NCI-H2029 treated with DMSO at 0.1 percent for 48 hours (cell line): ENCODE data around the gene C14orf93.

Source experiments
- DNase-seq: peaks from one replicate; lab custom pipeline; 2025; lab: John Stamatoyannopoulos, UW

C14orf93 gene

DNA sequence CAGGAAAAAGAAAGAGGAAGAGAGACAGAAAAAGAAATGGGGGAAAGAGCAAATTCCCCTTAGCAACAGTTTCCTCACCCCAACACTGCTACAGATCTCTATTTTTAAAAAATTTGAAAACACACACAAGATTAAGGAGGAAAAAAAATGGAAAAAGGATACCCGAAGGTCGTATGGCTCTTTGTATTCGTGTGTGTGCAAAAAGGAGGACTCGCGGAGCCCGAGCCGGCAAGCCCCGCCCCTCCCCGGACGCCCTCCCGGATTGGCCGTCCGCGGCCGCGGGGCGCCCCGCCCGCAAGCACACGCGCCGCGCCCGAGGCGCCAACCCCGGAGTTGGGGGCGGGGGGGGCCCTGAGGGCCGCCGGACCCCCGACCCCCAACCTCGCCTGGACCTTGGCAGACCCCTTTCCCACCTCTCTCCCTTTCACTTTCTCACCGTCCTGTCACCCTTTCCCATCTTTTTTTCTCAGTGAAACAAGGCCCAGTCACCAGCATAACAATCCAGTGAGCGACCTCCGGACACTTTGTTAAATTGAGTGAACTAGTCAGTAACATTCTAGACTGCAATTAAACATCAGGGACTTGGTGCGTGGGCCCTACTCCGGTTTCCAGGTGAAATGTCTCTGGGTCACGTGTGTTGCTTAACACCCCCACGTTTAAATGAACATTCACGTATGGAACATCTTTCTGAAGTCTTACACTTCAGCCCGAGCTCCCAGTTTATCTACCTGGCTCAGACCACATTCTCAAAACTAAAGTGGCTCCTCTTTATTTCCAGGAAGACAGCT lies at the start of gene C14orf93:
C14orf93 (minus strand) TSS at position 205 of the 788 bp plus-strand sequence. CDS start 11,120 bp downstream, outside the sequence.
- peak; percentile 99 for DNase-seq

DNA sequence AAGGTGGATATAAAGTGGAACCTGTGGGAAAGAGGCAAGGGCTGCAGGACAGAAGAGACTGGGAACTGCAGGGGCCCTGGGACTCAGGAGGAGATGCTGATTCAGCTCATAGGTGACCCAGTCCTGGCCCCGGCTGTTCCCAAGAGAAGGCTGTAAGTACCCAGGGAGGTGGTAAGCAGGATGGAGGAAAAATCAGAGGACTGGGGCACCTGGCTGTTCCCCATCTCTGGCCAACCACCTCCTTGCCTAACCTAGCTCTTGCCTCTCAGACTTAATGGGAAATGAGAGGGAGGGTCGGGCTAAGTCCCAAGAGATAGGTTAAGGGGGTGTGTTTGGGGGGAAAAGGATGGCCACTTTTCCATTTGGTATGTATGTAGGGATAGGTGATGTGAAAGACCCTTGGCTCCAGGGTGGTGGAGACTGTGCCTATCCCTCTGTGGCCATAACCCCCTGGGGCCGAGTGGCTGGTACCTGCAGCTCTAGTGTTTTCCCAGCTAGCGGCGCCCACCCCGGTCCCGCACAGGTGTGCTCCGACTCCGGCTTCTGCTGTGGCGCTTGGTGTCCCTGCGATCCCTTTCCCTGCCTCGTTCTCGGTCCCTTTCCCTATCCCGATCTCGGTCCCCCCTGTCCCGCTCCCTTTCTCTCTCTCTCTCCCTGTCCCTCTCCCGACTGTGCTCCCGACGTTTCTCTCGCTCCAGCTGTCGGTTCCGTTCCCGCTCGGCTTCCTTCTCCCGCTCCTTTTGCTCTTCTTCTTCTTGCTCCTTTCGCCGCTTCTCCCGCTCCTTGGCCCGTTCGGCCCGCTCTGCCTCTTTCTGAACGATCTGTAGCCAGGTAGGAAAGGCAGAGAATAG lies 48.9 kb upstream of the C14orf93 start:
- no peak for DNase-seq

DNA sequence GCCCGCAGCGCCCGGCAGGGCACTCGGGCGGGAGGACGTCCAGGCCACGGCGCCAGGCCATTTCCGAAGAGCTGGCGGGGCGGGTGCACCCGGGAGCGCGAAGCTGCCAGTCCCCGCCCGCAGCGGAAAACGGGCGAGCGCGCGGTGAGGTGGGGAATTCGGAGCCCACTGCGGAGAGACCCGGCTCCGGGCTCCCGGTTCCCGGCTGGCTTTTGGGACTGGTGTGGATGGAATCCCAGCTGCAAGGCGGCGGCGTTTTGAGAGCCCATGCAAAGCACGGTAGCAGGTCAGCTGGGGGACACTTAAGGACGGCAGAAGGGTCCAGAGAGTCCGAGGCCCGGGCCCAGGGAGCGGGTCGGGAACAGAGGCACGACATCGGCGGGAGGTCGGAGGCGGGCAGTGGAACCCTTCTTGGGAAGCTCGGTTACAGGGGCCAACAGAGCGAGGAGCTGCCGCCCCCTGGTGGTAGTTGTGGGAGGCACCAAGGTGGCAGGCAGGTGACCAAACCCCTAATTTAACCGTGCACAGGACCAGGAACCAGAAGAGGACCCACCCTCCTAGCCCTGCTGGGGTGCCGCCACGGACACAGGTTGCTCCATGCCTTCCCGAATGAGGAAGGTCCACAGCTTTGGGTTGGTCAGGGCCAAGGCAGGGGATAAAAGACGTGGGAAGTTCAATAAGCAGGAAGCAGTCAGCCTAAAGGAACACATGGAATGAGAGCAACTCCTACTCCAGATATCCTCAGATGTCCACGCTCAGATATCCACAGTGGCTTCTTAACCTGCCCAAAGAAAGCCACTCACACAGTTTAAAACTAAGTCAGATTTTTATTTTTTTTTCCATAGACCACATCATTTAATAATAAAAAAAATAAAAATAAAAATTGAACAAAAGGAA lies 48.1 kb upstream of the C14orf93 start:
- DNase-seq, result no peak

DNA sequence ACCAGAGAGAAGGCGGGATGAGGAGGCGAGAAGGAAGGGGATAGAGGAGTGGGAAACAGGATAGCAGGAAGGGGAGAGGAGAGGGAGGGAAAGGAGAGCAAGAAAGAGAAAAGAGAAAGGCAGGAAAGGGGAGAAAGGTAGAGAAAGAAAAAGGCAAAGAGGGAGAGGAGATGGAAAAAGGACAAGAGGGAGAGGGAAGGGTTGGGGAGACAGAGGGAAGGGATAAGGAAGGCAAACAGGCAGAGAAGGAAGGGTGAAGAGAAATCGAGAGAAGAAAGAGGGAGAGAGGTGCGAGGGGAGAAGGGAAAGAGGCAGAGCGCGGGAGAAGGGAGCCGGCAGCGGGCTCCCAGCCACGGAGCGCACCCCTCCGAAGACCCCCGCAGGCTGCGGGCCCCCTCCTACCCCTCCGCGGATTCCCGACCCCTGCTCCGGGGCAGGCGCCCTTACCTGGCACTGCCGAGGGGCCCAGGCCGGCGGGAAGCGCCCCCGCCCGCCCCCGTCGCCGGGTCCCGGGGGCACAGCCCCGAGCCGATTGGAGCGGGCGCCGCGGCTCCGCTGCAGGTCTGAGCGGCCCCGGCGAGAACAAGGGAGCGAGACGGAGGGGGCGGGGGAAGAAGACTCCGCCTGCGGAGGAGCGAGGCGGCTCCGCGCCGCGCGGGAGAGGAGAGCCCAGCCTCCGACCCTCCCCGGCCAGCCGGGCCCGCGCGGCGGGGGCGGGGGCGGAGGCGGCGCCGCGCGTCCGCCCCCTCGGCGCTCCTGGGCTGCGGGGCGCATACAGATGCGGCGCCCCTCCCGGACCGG lies 47.2 kb upstream of the C14orf93 start, which contains the start of gene CDH24:
CDH24 (minus strand) TSS at position 565 of the 801 bp plus-strand sequence. CDS start 1,787 bp downstream, outside the sequence.
- DNase-seq, result no peak

DNA sequence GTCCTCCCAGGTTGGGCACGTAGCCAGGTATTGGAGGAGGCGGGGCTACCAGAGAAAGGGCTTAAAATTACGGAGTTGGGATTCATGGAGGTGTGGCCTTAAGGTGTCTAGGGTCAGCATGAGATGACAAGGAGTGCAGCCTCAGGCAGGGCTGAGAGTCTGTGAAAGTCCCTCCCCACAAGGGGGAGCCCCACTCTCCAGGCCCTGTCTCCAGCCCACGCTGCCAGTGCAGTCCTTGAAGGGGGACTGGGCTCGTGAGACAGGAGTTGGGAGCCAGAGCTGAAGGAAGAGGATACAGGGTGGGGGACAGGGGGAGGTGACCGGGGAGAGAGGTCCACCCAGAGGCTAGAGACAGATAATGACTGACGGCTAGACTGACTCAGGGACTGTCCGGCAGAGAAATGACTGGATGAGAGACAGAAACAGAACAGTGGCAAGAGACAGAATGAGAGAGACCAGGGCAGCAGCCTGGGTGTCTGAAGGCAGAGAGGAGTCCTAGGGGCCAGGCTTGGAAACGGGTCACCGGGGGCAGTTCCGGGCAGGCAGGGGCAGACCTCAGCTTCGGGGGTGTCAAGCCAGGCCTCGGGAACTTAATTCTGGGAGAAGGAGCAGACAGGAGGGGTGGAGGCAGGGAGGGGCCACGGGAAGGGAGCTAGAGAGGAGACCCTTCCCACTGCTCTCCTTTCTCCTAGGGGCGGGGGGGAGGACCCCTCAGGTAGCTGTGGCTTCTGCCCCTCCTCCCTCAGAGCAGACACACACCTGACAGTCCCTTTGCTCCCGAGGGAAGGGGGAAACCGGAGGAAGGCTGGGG lies 46.4 kb upstream of the C14orf93 start:
- DNase-seq, result no peak

- no peak for DNase-seq
These were observed 45.7 kb upstream of the C14orf93 start for GRCh38 chr14:23055621-23056144.

DNA sequence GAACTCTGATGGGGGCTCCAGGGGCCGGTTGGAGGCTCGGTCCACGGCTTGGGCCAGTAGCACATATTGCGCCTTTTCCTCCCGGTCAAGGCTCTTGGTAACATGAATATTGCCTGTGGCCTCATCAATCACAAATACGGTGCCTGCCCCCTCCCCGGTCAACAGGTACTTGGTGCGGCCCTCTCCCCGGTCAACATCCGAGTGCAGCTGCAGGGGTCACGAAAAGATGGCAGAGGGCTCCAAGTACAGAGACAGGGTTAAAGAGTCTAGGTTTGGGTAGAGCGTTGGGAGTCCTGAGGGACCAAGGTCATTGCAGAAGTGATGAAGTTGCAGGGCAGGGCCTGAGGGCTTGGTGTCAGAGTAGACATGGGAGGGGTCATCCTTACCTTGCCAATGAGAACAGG lies 45.2 kb upstream of the C14orf93 start:
- no peak for DNase-seq

- DNase-seq, result no peak
These were observed 44.3 kb upstream of the C14orf93 start for GRCh38 chr14:23054000-23054811.

DNA sequence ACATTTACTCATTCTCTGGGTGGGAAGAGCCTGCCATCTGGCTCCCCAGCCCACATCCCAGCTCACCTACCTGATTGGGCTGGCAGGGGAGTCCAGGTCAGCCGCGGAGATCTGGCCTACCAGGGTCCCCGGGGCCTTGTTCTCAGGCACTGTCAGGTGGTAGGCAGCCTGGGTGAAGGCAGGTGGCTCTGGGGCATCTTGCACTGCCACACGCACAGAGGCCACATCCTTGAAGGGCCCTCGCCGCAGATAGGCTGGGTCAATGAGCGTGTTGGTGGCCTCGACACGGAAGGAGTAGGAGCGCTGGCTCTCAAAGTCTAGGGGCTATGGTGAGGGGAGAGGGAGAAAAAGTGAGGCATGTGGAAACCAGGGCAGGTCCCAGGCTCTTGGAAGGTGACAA lies 43.5 kb upstream of the C14orf93 start:
- no peak for DNase-seq

DNA sequence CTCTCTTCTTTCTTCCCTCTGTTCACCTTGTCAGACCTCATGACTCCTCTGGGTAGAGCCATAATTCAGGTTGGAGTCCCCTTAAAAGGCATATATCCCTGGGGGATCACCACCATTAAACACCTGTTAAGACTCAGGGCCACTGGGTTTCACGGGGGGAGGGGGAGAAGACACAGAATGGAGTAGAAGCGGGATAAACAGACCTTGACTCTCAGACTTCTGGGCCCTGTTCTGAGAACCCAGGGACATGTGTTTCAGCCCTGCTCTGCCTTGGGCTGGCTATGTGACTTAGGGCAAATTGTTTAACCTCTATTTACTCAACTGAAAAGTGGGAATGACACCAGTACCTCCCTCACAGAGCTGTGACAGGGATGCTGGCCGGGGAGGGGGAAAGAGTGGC lies 42.7 kb upstream of the C14orf93 start:
- no peak for DNase-seq

DNA sequence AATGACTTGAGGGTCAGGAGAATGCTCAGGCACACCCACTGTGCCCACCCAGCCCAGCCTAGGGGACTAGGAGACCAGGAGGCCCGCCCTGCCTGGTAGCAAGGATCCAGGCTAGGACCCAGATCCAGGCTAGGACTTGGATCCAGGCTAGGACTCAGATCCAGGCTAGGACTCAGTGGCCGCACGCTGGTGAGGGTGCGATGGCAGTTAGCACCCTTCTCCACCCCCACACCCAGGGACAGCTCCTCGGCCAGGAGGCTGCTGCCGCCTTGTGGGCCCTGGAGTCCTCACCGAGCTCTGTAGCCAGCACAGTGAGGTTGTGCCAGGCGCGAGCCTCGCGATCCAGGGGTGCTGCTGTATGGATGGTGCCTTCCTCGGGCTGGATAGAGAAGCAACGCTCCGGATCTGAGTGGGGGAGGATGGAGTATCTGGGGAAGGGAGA lies 42.3 kb upstream of the C14orf93 start:
- DNase-seq, result no peak

- no peak for DNase-seq
These were observed 41.5 kb upstream of the C14orf93 start for GRCh38 chr14:23051141-23052057.

GRCh38 chr14:23049011-23049410 lies 39.1 kb upstream of the C14orf93 start:
- DNase-seq, result no peak

DNA sequence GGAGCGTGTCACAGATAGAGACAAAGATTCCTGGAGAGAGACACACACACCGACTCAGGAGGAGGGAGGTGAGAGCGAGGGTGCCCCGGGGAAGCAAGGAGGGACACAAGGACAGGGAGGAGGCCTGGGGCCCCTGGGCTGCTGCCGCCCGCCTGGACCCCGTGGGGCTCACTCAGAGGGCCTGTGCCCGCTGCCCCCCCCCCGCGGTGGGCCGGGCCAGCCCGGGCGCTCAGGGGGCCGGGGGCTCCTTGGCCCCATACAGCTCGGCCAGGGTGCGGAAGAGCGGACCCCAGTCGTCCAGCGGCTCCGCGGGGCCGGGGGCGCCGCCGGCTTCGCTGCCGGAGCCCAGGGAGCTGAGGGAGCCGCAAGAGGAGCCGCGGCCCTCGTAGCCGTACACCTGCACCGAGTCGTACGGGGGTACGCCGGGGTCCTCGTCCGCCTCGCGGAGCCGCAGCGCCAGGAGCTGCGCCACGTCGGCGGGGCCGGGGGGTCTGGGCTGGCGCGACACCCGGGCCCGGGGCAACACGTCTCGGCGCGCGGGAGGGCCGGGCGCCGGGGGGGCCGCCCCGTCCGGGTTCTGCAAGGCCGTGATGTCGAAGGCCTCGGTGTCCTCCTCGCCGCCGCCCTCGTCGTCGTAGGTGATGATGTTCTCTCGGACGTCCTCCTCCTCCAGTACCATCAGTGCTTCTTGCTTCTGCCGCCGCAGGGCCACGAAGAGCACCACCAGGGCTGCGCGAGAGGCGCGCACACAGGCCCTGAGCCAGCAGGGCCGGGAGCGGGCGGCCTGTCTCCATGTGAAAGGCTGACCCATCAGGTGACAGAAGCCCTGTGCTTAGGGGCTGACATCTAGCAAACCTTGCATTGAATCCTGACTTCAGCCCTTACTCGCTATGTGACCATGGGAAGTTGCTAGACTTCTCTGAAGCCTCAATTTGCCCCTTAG lies 38.1 kb upstream of the C14orf93 start:
- DNase-seq, result no peak

GRCh38 chr14:23047034-23047634 lies 37.2 kb upstream of the C14orf93 start:
- DNase-seq, result no peak
